Measurements from ENCODE around the gene NPC1.
"Not testable (repeated sequence)": the region's sequence is repeated elsewhere in the genome, so short reads cannot be mapped to it uniquely, and the experiment has no call there.

Gene NPC1

DNA sequence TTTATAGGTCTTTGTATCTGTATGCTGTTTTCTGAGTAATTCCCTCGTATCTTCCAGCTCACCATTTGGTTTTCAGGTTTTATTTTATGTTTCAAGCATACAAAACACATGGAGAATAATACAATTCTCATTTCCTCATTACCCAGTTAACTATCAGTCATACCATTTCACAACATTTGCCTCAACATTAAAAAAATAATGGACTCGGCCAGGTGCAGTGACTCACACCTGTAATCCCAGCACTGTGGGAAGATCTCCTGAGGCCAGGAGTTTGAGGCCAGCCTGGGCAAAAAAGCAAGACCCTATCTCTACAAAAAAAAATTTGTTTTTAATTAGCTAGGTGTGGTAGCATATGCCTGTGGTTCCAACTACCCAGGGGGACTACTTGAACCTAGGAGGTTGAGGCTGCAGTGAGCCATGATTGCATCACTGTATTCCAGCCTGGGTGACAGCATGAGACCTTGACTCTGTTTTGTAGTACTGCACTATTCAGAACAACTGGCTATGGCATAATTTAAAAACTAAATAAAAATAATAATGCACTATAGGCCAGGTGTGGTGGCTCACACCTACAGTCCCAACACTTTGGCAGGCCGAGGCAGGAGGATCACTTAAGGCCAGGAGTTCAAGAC lies 20.3 kb downstream of the NPC1 start:
- no peak overlapping the region for H3K27ac ChIP-seq (ENCODE audit: low read length)
- no peak overlapping the region for H3K4me3 ChIP-seq (ENCODE audit: low read length in 2 of 2)
- no peaks in the 10 kb centered on the region for H3K27me3 ChIP-seq (ENCODE audit: control insufficient read depth in 1 of 2, insufficient read depth in 2 of 2, low read length in 2 of 2)
- H3K36me3 ChIP-seq (ENCODE audit: control insufficient read depth in 2 of 2, insufficient read depth in 2 of 2, low read length in 2 of 2): peaks cover 30 to 35% of the 10 kb centered on the region in 2 donors
- H3K9ac ChIP-seq (ENCODE audit: low read length in 2 of 2): no peak overlapping the region
- no peaks in the 10 kb centered on the region for H3K4me1 ChIP-seq (ENCODE audit: control insufficient read depth, insufficient read depth, low read length)
- H3K9me3 ChIP-seq (ENCODE audit: control insufficient read depth in 2 of 2, low read length in 2 of 2): no peaks in the 10 kb centered on the region

DNA sequence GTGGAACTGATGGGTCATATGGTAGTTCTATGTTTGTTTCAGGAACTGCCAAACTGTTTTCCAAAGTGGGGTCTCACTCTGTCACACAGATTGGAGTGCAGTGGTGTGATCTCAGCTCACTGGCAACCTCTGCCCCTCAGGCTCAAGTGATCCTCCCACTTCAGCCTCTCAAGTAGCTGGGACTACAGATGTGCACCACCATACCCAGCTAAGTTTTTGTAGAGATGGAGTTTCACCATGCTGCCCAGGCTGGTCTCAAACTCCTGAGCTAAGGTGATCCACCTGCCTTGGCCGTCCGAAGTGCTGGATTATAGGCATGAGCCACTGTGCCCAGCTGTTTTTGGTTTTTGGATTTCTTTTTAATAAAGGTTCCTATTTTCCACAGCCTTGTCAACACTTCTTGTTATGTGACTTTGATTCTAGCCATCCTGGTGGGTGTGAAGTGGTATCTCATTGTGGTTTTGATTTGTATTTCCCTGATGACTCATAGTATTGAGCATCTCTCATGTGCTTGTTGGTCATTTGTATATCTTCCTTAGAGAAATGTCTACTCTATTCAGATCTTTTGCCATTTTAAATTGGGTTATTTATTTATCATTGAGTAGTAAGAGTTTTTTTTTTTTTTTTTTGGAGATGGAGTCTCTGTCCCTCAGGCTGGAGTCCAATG lies 22.8 kb downstream of the NPC1 start:
- Histone ChIP-seq H3K9ac (ENCODE audit: low read length in 2 of 2) (no peak overlapping the region), H3K9me3 (ENCODE audit: control insufficient read depth in 2 of 2, low read length in 2 of 2) (no peaks in the 10 kb centered on the region), H3K27ac (ENCODE audit: low read length) (no peak overlapping the region), H3K4me1 (ENCODE audit: control insufficient read depth, insufficient read depth, low read length) (no peaks in the 10 kb centered on the region), H3K27me3 (ENCODE audit: control insufficient read depth in 1 of 2, insufficient read depth in 2 of 2, low read length in 2 of 2) (no peaks in the 10 kb centered on the region), H3K4me3 (ENCODE audit: low read length in 2 of 2) (no peak overlapping the region), H3K36me3 (ENCODE audit: control insufficient read depth in 2 of 2, insufficient read depth in 2 of 2, low read length in 2 of 2) (peaks cover 30 to 39% of the 10 kb centered on the region in 2 donors)

DNA sequence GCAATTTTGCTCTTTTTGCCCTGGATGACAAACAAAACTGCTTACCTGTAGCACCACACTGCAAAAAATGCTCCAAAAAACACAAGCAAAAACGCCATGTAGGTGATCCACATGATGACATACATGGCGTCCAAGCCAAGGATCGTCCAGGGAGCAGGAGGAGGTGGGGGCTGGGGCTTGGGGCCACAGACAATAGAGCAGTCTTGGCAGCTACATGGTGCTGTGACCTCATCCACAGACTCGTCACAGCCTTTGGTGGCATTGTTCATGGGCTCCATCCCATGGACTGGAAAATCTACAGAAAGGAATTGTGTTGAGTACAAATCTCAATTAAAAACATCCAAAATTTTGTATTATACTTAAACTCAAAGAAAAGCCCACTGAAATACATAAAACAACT lies 26.1 kb downstream of the NPC1 start:
- Histone ChIP-seq H3K9ac (ENCODE audit: low read length in 2 of 2) (no peak overlapping the region), H3K27ac (ENCODE audit: low read length) (no peak overlapping the region), H3K36me3 (ENCODE audit: control insufficient read depth in 2 of 2, insufficient read depth in 2 of 2, low read length in 2 of 2) (peaks cover 42% of the 10 kb centered on the region in 2 donors), H3K4me3 (ENCODE audit: low read length in 2 of 2) (no peak overlapping the region), H3K9me3 (ENCODE audit: control insufficient read depth in 2 of 2, low read length in 2 of 2) (no peaks in the 10 kb centered on the region), H3K27me3 (ENCODE audit: control insufficient read depth in 1 of 2, insufficient read depth in 2 of 2, low read length in 2 of 2) (no peaks in the 10 kb centered on the region), H3K4me1 (ENCODE audit: control insufficient read depth, insufficient read depth, low read length) (no peaks in the 10 kb centered on the region)

DNA sequence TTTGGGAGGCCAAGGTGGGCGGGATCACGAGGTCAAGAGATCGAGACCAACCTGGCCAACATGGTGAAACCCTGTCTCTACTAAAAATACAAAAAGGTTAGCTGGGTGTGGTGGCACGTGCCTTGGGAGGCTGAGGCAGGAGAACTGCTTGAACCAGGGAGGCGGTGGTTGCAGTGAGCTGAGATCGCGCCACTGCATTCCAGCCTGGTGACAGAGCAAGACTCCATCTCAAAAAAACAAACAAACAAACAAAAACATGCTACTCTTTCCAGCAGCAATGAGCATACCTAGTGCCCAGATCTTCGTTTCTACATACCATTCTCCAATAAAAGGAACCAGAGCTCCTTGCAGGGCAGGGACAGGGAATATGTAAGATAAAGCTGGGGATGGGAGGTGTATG lies 28.8 kb downstream of the NPC1 start:
- not testable (repeated sequence) for H3K9ac ChIP-seq (ENCODE audit: low read length in 2 of 2); H3K4me1 ChIP-seq (ENCODE audit: control insufficient read depth, insufficient read depth, low read length); H3K27ac ChIP-seq (ENCODE audit: low read length); H3K9me3 ChIP-seq (ENCODE audit: control insufficient read depth in 2 of 2, low read length in 2 of 2); H3K27me3 ChIP-seq (ENCODE audit: control insufficient read depth in 1 of 2, insufficient read depth in 2 of 2, low read length in 2 of 2); H3K4me3 ChIP-seq (ENCODE audit: low read length in 2 of 2)
- H3K36me3 ChIP-seq (ENCODE audit: control insufficient read depth in 2 of 2, insufficient read depth in 2 of 2, low read length in 2 of 2): peaks cover 55 to 64% of the 10 kb centered on the region in 2 donors

DNA sequence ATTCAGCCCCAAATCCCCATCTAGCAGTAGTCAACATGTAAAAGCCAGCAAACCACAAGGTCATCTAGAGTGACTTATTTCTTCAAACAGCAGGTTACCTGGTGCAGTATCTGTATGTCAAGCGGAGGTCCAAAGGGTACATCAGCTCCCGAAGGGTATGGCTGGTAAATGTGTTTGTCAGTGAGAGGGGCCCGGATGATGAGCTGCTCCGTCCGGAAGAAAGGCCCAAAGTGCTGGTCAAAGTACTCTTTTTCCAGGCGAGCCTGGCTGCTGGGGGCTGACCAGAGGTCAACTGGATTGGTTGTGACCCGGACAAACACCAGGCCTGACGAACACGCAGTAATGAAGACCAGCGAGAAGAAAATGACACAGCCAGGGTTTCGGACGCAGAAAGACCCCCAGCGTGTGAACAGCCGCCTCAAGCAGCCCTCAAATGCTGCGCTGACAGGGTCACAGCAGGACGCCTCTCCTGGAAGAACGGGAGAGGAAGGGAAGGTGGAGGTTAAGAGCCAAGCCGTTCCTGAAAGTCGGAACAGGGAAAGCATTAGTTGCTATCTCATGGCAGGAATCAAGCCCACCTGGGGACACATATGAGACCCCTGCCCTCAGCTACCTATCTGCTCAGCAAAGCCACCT lies 30.0 kb downstream of the NPC1 start:
- no peak overlapping the region for H3K4me3 ChIP-seq (ENCODE audit: low read length in 2 of 2)
- no peak overlapping the region for H3K27ac ChIP-seq (ENCODE audit: low read length)
- H3K27me3 ChIP-seq (ENCODE audit: control insufficient read depth in 1 of 2, insufficient read depth in 2 of 2, low read length in 2 of 2): no peaks in the 10 kb centered on the region
- no peak overlapping the region for H3K9ac ChIP-seq (ENCODE audit: low read length in 2 of 2)
- H3K36me3 ChIP-seq (ENCODE audit: control insufficient read depth in 2 of 2, insufficient read depth in 2 of 2, low read length in 2 of 2): peaks cover 58 to 68% of the 10 kb centered on the region in 2 donors
- no peaks in the 10 kb centered on the region for H3K9me3 ChIP-seq (ENCODE audit: control insufficient read depth in 2 of 2, low read length in 2 of 2)
- no peaks in the 10 kb centered on the region for H3K4me1 ChIP-seq (ENCODE audit: control insufficient read depth, insufficient read depth, low read length)

DNA sequence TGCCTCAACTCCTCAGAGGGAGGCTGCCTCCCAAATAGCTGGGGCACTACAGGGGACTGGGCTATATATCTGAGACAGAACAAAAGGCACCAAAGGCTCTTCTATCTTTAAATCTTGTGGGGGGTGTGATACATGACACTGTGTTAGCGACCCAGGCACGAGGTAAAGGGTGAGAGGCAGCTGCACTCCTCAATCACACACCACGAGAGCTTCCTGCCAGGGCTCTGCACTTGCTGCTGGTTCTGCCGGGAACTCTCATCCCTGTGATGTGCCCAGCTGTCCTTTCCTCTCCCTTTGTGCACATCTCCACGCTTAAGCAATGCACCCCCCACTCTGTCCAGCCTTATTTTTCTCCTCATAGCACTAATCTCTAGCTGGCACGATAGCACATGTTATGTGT lies 32.4 kb downstream of the NPC1 start:
- Histone ChIP-seq H3K9ac (ENCODE audit: low read length in 2 of 2) (no peak overlapping the region), H3K27ac (ENCODE audit: low read length) (no peak overlapping the region), H3K4me3 (ENCODE audit: low read length in 2 of 2) (no peak overlapping the region), H3K36me3 (ENCODE audit: control insufficient read depth in 2 of 2, insufficient read depth in 2 of 2, low read length in 2 of 2) (peaks cover 47 to 65% of the 10 kb centered on the region in 2 donors), H3K4me1 (ENCODE audit: control insufficient read depth, insufficient read depth, low read length) (no peaks in the 10 kb centered on the region), H3K27me3 (ENCODE audit: control insufficient read depth in 1 of 2, insufficient read depth in 2 of 2, low read length in 2 of 2) (no peaks in the 10 kb centered on the region), H3K9me3 (ENCODE audit: control insufficient read depth in 2 of 2, low read length in 2 of 2) (no peaks in the 10 kb centered on the region)

DNA sequence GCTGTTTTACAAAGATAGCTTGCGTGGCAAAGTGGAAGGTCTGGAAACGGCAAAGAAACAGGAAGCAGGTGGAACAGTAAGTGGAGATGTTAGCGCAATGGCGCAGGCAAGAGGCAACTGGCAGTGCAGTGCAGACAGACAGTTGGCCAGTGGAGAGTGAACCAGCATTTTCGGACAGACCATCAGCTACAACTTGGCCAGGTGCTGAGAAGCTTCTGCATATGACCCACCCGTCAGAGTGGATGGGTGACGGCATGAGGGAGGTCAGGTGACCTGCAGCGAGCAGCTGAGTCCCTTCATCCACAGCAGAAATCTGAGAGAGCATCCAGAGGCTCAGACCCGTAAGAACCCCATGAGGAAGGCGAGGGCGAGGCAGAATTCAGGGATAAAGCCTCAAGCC lies 33.8 kb downstream of the NPC1 start:
- H3K4me3 ChIP-seq (ENCODE audit: low read length in 2 of 2): no peak overlapping the region

DNA sequence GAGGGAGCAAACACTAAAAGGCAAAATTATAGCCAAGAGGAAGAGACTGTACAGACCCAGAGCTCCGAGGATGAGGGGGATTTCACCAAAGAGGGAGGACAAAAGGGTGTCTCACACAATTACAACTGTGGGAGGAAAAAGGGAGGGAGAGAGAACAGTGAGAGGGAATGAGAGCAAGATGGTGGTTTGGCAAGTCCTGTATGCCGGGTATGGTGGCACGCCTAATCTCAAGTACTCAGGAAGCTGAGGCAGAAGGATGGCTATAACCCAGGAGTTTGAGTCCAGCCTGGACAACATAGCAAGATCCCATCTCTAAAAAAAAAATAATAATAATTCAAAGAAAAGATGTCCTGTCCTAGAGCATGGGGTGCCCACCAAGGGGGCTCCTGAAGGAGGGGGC lies 34.3 kb downstream of the NPC1 start:
- Histone ChIP-seq H3K9me3 (ENCODE audit: control insufficient read depth in 2 of 2, low read length in 2 of 2) (no peaks in the 10 kb centered on the region), H3K36me3 (ENCODE audit: control insufficient read depth in 2 of 2, insufficient read depth in 2 of 2, low read length in 2 of 2) (peaks cover 48 to 61% of the 10 kb centered on the region in 2 donors), H3K4me1 (ENCODE audit: control insufficient read depth, insufficient read depth, low read length) (no peaks in the 10 kb centered on the region), H3K27me3 (ENCODE audit: control insufficient read depth in 1 of 2, insufficient read depth in 2 of 2, low read length in 2 of 2) (no peaks in the 10 kb centered on the region), H3K4me3 (ENCODE audit: low read length in 2 of 2) (no peak overlapping the region), H3K27ac (ENCODE audit: low read length) (no peak overlapping the region), H3K9ac (ENCODE audit: low read length in 2 of 2) (no peak overlapping the region)

More for the DNA sequence above, 33.8 kb downstream of the NPC1 start:
- Histone ChIP-seq H3K36me3 (ENCODE audit: control insufficient read depth in 2 of 2, insufficient read depth in 2 of 2, low read length in 2 of 2) (peaks cover 45 to 62% of the 10 kb centered on the region in 2 donors), H3K9me3 (ENCODE audit: control insufficient read depth in 2 of 2, low read length in 2 of 2) (no peaks in the 10 kb centered on the region), H3K27ac (ENCODE audit: low read length) (no peak overlapping the region), H3K4me1 (ENCODE audit: control insufficient read depth, insufficient read depth, low read length) (no peaks in the 10 kb centered on the region), H3K27me3 (ENCODE audit: control insufficient read depth in 1 of 2, insufficient read depth in 2 of 2, low read length in 2 of 2) (no peaks in the 10 kb centered on the region), H3K9ac (ENCODE audit: low read length in 2 of 2) (no peak overlapping the region)

DNA sequence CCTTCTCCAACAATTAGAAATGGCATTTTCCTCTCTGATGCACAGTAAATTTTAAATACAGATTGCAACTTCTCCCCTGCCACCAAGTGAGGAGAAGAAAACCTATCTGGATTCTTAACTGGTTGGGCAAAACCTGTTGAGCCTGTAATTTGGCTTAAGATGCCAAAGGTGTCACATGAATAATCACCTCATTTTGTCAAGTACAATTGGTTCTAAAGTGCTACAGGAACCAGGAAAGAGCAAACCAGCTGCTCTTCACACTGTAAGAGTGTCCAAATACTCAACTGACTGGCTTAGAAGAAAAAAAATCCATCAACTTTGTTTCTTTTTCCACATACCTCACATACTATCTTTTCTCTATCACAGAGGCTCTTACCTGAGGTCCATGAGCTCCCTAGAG lies 35.4 kb downstream of the NPC1 start:
- no peak overlapping the region for H3K27ac ChIP-seq (ENCODE audit: low read length)
- no peaks in the 10 kb centered on the region for H3K27me3 ChIP-seq (ENCODE audit: control insufficient read depth in 1 of 2, insufficient read depth in 2 of 2, low read length in 2 of 2)
- no peaks in the 10 kb centered on the region for H3K4me1 ChIP-seq (ENCODE audit: control insufficient read depth, insufficient read depth, low read length)
- H3K9ac ChIP-seq (ENCODE audit: low read length in 2 of 2): no peak overlapping the region
- H3K4me3 ChIP-seq (ENCODE audit: low read length in 2 of 2): no peak overlapping the region
- H3K9me3 ChIP-seq (ENCODE audit: control insufficient read depth in 2 of 2, low read length in 2 of 2): no peaks in the 10 kb centered on the region
- H3K36me3 ChIP-seq (ENCODE audit: control insufficient read depth in 2 of 2, insufficient read depth in 2 of 2, low read length in 2 of 2): peaks cover 41 to 57% of the 10 kb centered on the region in 2 donors

DNA sequence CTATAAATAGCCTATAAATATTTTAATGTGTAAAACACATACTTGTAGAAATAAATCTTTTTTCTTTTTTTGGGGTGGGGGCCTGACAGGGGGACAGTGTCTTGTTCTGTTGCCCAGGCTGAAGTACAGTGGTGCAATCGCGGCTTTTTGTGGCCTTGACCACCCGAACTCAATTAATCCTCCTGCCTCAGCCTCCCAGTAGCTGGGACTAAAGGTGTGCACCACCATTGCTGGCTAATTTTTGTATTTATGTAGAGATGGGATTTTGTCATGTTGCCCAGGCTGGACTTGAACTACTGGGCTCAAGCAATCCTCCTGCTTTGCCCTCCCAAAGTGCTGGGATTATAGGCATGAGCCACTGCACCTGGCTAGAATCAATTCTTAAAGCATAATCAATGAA lies 37.6 kb downstream of the NPC1 start:
- H3K27ac ChIP-seq (ENCODE audit: low read length): no peak overlapping the region
- H3K4me1 ChIP-seq (ENCODE audit: control insufficient read depth, insufficient read depth, low read length): no peaks in the 10 kb centered on the region
- H3K4me3 ChIP-seq (ENCODE audit: low read length in 2 of 2): no peak overlapping the region
- H3K9me3 ChIP-seq (ENCODE audit: control insufficient read depth in 2 of 2, low read length in 2 of 2): no peaks in the 10 kb centered on the region
- no peak overlapping the region for H3K9ac ChIP-seq (ENCODE audit: low read length in 2 of 2)
- H3K27me3 ChIP-seq (ENCODE audit: control insufficient read depth in 1 of 2, insufficient read depth in 2 of 2, low read length in 2 of 2): no peaks in the 10 kb centered on the region
- H3K36me3 ChIP-seq (ENCODE audit: control insufficient read depth in 2 of 2, insufficient read depth in 2 of 2, low read length in 2 of 2): peaks cover 42% of the 10 kb centered on the region in 2 donors

DNA sequence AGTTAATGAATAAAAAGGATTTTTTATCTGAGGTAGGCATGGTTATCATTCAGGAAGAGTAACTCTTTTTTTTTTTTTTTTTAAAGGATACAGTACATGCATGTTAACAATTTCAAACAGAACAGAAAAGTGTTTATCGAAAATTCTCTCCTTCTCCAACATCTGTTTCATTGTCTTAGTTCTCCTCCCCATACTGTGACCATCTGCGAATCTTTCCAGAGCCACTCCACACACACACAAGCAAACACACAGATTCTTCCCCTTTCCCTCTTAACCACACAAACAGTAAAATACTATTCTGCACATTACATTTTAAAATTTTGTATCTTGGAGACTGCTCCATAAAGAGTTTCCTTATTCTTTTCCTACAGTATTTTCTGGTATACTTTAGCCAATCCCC lies 38.0 kb downstream of the NPC1 start:
- no peak overlapping the region for H3K9ac ChIP-seq (ENCODE audit: low read length in 2 of 2)
- no peak overlapping the region for H3K27ac ChIP-seq (ENCODE audit: low read length)
- no peaks in the 10 kb centered on the region for H3K4me1 ChIP-seq (ENCODE audit: control insufficient read depth, insufficient read depth, low read length)

More for the DNA sequence above, 38.0 kb downstream of the NPC1 start:
- Histone ChIP-seq H3K36me3 (ENCODE audit: control insufficient read depth in 2 of 2, insufficient read depth in 2 of 2, low read length in 2 of 2) (peaks cover 39 to 42% of the 10 kb centered on the region in 2 donors), H3K27me3 (ENCODE audit: control insufficient read depth in 1 of 2, insufficient read depth in 2 of 2, low read length in 2 of 2) (no peaks in the 10 kb centered on the region), H3K4me3 (ENCODE audit: low read length in 2 of 2) (no peak overlapping the region), H3K9me3 (ENCODE audit: control insufficient read depth in 2 of 2, low read length in 2 of 2) (no peaks in the 10 kb centered on the region)

Measured in stomach smooth muscle (tissue), 2 donors.